Erythroblast (primary cell): ENCODE measurements around the gene BACH2.
"Not testable (repeated sequence)": the region's sequence is repeated elsewhere in the genome, so short reads cannot be mapped to it uniquely, and the experiment has no call there.

ENCODE experiments used
- GATA1 ChIP-seq: IDR thresholded peaks from 2 replicates; pipeline ENCODE4 v1.6.1; 2011; ENCODE audit warnings: low read depth, mild to moderate bottlenecking, control low read depth, low read length, moderate library complexity
- POLR2A ChIP-seq: IDR thresholded peaks from 2 replicates; pipeline ENCODE4 v1.6.1; 2011; ENCODE audit warnings: mild to moderate bottlenecking, low read length

DNA sequence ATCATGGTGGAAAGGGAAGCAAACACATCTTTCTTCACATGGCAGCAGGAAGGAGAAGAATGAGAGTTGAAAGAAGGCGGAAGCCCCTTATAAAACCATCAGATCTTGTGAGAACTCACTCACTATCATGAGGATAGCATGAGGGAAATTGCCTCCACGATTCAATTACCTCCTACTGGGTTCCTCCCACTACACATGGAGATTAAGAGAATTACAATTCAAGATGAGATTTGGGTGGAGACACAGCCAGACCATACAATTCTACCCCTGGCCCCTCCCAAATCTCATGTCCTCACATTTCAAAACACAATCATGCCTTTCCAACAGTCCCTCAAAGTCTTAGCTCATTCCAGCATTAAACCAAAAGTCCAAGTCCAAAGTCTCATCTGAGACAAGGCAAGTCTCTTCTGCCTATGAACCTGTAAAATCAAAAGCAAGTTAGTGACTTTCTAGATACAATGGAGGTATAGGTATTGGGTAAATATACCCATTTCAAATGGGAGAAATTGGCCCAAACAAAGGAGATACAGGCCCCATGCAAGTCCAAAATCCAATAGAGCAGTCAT, 36.4 kb upstream of the BACH2 start:
- TF ChIP-seq POLR2A, GATA1: not testable (repeated sequence)
